ENCODE data around the gene TFE3.
A peak's percentile ranks its signal among the peaks of the same experiment; 100 is the strongest.
"Not testable (repeated sequence)": the region's sequence is repeated elsewhere in the genome, so short reads cannot be mapped to it uniquely, and the experiment has no call there.

The TFE3 gene

GRCh38 chrX:49000636-49001035, 42.5 kb downstream of the TFE3 start:
- no peak for DNase-seq

- no peak for DNase-seq
Observed at GRCh38 chrX:48999030-48999429, 44.1 kb downstream of the TFE3 start.

DNA sequence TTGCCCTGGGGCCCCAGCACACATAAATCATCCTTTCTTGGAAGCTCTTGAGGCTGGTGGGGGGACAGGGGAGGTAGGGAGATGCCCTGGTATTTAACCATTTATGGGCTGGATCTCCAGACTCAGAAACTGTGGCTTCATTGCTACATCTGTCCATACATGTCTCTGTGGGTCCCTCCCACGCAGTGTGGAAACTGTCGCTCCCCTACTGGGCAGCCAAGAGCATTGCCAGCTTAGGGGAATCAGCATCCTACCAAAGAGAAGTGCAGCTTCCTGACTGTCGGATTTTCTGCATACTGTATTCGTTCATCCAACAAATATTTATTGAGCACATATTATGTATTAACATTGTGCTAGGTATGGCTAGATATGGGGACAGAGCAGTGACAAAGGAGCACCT, 44.8 kb downstream of the TFE3 start:
- no peak for DNase-seq

DNA sequence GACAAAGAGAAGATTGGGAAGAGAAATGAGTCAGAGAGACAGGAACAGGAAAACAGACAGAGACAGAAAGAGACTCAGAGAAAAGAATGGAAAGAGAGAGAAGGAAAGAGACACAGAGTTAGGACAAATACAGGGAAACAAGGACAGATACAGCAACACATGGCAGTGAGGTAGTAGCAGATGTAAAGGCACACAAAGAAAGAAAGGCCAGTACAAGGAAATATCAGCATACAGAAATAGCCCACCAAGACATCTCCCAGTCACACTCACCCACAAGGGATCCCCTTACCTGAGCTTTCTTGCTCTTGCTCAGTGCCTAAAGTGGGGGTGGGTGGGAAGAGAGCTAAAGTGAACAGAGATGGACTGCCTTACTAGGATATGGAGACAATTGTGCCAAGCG, 45.3 kb downstream of the TFE3 start:
- no peak for DNase-seq

DNA sequence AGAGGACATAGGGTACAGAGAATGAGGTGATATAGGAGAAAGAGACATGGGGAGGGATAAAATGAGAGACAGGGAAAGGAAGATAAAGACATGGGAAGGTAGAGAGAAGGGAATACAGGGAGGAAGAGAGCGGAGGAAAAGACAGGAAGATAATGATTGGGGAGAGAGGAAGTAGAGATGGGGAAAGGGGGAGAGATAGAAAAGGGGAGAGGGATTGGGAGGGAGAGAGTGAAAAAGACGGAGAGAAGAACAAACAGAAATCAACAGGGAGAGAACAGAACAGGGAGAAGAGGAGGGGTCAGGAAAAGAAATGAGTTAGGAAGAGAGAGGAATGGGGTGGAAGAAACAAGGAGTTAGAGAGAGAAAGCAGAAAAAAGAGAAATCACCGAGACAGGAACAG, 45.7 kb downstream of the TFE3 start:
- no peak for DNase-seq

GRCh38 chrX:48996969-48997368, 46.2 kb downstream of the TFE3 start:
- no peak for DNase-seq

GRCh38 chrX:48992341-48992740, 50.8 kb downstream of the TFE3 start:
- no peak for DNase-seq

- DNase-seq = peak; percentile 16
Observed at GRCh38 chrX:48989483-48989882, 53.7 kb downstream of the TFE3 start.

DNA sequence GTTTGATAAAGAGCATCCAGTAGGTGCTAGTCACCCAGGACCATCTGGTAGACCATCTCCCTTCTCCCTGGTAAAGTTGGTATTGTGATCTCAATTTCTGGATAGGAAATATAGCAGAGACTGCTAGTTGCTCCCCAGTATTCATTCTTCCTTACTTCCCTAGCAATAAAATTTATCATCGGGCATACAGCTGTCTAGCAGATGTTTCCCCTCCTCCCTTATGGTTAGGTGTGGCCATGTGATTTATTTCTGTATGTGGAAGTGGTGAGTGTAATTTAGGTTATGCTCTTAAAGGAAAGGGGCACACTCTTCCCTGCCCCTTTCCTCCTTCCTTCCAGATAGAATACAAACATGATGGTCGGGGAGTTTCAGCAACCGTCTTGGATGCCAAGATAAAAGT, 59.3 kb downstream of the TFE3 start:
- no peak for DNase-seq

GRCh38 chrX:48983081-48983480, 60.1 kb downstream of the TFE3 start:
- no peak for DNase-seq

- DNase-seq = no peak
Observed at GRCh38 chrX:48981178-48981577, 62.0 kb downstream of the TFE3 start.

- DNase-seq = not testable (repeated sequence)
Observed at GRCh38 chrX:48980341-48980740, 62.8 kb downstream of the TFE3 start.
